GM12891 (cell line): Measurements from ENCODE around the gene E2F6. TPM values are rescaled to one million over a fixed set of nuclear protein-coding genes. Genes with fewer than 3 reads are reported as not detected.

Experiments
- DNase-seq: peaks from one replicate; pipeline ENCODE4 v3.0.0; 2011; ENCODE audit warnings: low spot score; ENCODE audit not compliant: insufficient read length
- FAIRE-seq: peaks from 2 replicates; lab custom pipeline; 2011; peaks lifted over from hg19 to GRCh38; lab: Jason Lieb, UNC
- PAX5 ChIP-seq: IDR thresholded peaks from 2 replicates; pipeline ENCODE4 v1.6.1; 2011; ENCODE audit warnings: low read length, moderate library complexity, mild to moderate bottlenecking; ENCODE audit not compliant: insufficient read depth, severe bottlenecking
- POLR2A ChIP-seq: IDR thresholded peaks from 2 replicates; pipeline ENCODE4 v1.6.1; 2011; ENCODE audit warnings: low read depth, low read length, control low read depth
- POLR2AphosphoS5 ChIP-seq: IDR thresholded peaks from 2 replicates; pipeline ENCODE4 v1.6.1; 2011; ENCODE audit warnings: low read depth, low read length, control low read depth
- POU2F2 ChIP-seq: IDR thresholded peaks from 2 replicates; pipeline ENCODE4 v1.6.1; 2011; ENCODE audit warnings: low read depth, mild to moderate bottlenecking, control low read depth, low read length, moderate library complexity
- SPI1 ChIP-seq: IDR thresholded peaks from 2 replicates; pipeline ENCODE4 v1.6.1; 2011; ENCODE audit warnings: low read depth, low read length, control low read depth
- TAF1 ChIP-seq: IDR thresholded peaks from 2 replicates; pipeline ENCODE4 v1.6.1; 2011; ENCODE audit warnings: low read depth, low read length, control low read depth
- polyA plus RNA-seq: library from polyadenylated mRNA; unstranded; fragments of >200 nt; gene quantifications from one replicate; pipeline ENCODE4 v1.2.1, GENCODE V29; 2012; ENCODE audit warnings: low read depth, missing spikeins, inconsistent platforms; ENCODE audit not compliant: missing spikeins

The E2F6 gene
- 6.9 TPM for polyA plus RNA-seq

GRCh38 chr2:11465485-11466306, at the start of gene E2F6:
E2F6 (minus strand) TSS chr2:11466161; CDS start chr2:11465879, 282 bp downstream.
- TF ChIP-seq SPI1 = no peak
- no peak; the same call in 1 of the 2 replicates for TF ChIP-seq POLR2A
- no peak for TF ChIP-seq PAX5
- no peak for TF ChIP-seq POLR2AphosphoS5
- no peak for TF ChIP-seq POU2F2
- TF ChIP-seq TAF1 = peak; percentile 60; the same call in 1 of the 2 replicates
- FAIRE-seq = peak; percentile 47
- peak; percentile 78 for DNase-seq

- no peak for FAIRE-seq
- DNase-seq = no peak
- no peak for TF ChIP-seq SPI1
- no peak for TF ChIP-seq PAX5
- no peak for TF ChIP-seq POLR2A
- TF ChIP-seq POLR2AphosphoS5 = no peak
- no peak for TF ChIP-seq POU2F2
- no peak for TF ChIP-seq TAF1
Observed at GRCh38 chr2:11515490-11515981, 49.6 kb upstream of the E2F6 start.

- DNase-seq (no peak), FAIRE-seq (no peak)
- TF ChIP-seq PAX5 = no peak
- no peak for TF ChIP-seq POLR2AphosphoS5
- no peak for TF ChIP-seq TAF1
- no peak for TF ChIP-seq SPI1
- TF ChIP-seq POLR2A = no peak
- TF ChIP-seq POU2F2 = no peak
Observed at GRCh38 chr2:11514904-11515303, 48.9 kb upstream of the E2F6 start.

GRCh38 chr2:11514081-11514730, 48.2 kb upstream of the E2F6 start:
- TF ChIP-seq POLR2A = no peak
- TF ChIP-seq SPI1 = no peak
- no peak for TF ChIP-seq POLR2AphosphoS5
- DNase-seq = no peak
- no peak for FAIRE-seq

- TF ChIP-seq TAF1 (no peak), SPI1 (no peak), POLR2AphosphoS5 (no peak)
- DNase-seq (no peak), FAIRE-seq (no peak)
Observed at GRCh38 chr2:11513319-11513718, 47.4 kb upstream of the E2F6 start.

- FAIRE-seq = no peak
- no peak for DNase-seq
- TF ChIP-seq PAX5 (no peak), POLR2A (no peak), TAF1 (no peak), POU2F2 (no peak), SPI1 (no peak), POLR2AphosphoS5 (no peak)
Observed at GRCh38 chr2:11512431-11512830, 46.5 kb upstream of the E2F6 start.

- FAIRE-seq (no peak), DNase-seq (no peak)
- no peak for TF ChIP-seq POLR2A
- TF ChIP-seq PAX5 = no peak
- no peak for TF ChIP-seq TAF1
- no peak for TF ChIP-seq POU2F2
- TF ChIP-seq SPI1 = no peak
- TF ChIP-seq POLR2AphosphoS5 = no peak
Observed at GRCh38 chr2:11509657-11510360, 43.8 kb upstream of the E2F6 start.

- DNase-seq (no peak), FAIRE-seq (no peak)
- TF ChIP-seq POU2F2 = no peak
- TF ChIP-seq SPI1 = no peak
- no peak for TF ChIP-seq POLR2AphosphoS5
- no peak for TF ChIP-seq PAX5
- TF ChIP-seq POLR2A = no peak
- TF ChIP-seq TAF1 = no peak
Observed at GRCh38 chr2:11508279-11508678, 42.3 kb upstream of the E2F6 start.

GRCh38 chr2:11507517-11507916, 41.6 kb upstream of the E2F6 start:
- TF ChIP-seq SPI1 (no peak), POLR2A (no peak), PAX5 (no peak)
- no peak for FAIRE-seq
- no peak for DNase-seq

- FAIRE-seq = no peak
- TF ChIP-seq SPI1 = no peak
Observed at GRCh38 chr2:11506611-11506969, 40.6 kb upstream of the E2F6 start.

More at GRCh38 chr2:11506611-11506969, 40.6 kb upstream of the E2F6 start:
- no peak for DNase-seq
